Epithelial cell of prostate (primary cell): ENCODE measurements around the gene TCF4.

ENCODE experiments used
- DNase-seq: peaks from one replicate; pipeline ENCODE4 v3.0.0-alpha.2; 2011; ENCODE audit warnings: low read depth, low spot score
- H3K27ac ChIP-seq: fragments of 450-650 bp; 2 replicates; pipeline ENCODE4 v1.5.1; 2017; ENCODE audit warnings: mild to moderate bottlenecking

The TCF4 gene

GRCh38 chr18:55587418-55588110, 428 bp downstream of the TCF4 start:
- DNase-seq: no peak
- H3K27ac ChIP-seq: peak overlapping the region; percentile 69

DNA sequence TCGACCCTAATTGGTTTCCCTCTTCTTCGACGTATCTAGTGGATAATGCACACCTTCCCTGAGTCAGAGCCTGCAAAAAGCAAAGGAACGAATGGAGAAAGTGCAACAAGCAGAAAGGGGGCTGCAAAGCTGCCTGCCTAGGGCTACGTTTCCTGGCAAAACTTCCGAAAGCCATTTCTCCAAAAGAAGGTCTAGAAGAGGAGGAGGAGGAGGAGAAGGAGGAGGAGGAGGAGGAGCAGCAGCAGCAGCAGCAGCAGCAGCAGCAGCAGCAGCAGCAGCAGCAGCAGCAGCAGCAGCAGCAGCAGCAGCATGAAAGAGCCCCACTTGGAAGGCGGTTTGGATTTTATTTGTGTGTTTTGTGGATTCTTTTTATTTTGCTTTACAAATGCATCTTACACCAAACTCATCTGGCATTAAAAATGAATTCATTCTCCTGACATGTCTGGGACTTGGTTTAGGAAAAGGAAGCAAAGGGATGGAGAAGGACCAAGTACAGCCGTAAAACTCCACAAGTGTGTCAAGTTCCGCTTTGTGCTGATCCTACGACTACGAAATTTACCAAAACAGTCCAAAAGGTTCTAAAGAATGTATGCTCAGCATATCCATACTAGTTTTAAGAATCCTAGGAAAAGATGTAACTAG, 2.0 kb downstream of the TCF4 start:
- H3K27ac ChIP-seq: peak overlapping the region; percentile 69
- DNase-seq: no peak

DNA sequence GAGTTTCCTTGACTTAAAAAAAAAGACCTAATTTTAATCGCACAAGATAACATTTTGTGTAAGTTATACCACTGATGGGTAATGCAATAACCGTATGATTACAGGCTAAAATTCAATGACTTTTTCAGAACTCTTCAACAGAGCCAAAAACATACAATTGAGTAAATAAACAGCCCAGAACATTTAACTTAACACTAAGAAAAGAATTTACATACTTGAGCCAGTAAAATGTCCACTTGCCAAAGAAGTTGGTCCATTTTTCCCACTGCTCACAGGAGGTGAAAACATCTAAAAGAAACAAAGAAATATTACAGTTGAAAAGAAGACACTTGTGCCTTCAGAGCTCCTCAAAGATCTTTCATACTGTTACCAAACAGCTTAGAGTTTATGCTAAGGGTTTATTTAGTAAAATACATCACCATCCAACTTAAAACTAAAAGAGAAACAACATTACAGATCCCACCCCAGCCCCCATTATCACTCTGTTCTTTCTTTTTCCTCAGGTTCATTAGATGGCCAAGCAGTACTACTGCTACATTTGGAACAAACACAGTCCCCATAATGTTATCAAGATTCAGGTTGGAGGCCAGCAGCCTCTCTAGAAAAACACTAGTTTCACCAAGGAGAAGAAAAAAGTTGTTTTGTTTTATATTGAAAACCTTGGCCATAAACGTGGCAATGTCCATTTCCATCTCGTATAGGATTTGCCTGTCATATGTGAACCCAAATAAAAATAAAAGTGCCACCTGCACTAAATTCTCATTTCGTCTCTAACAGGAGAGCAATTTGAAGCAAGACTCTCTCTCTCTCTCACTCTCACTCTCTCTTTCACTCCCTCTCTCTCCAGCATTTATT, 2.7 kb downstream of the TCF4 start:
- H3K27ac ChIP-seq: no peak overlapping the region
- DNase-seq: no peak

GRCh38 chr18:55584201-55584600, 3.8 kb downstream of the TCF4 start:
- no peak for DNase-seq
- H3K27ac ChIP-seq: no peak overlapping the region

GRCh38 chr18:55582325-55582724, 5.7 kb downstream of the TCF4 start:
- DNase-seq: no peak
- H3K27ac ChIP-seq: no peak overlapping the region

GRCh38 chr18:55579501-55580270, 8.3 kb downstream of the TCF4 start:
- no peak overlapping the region for H3K27ac ChIP-seq
- DNase-seq: no peak

DNA sequence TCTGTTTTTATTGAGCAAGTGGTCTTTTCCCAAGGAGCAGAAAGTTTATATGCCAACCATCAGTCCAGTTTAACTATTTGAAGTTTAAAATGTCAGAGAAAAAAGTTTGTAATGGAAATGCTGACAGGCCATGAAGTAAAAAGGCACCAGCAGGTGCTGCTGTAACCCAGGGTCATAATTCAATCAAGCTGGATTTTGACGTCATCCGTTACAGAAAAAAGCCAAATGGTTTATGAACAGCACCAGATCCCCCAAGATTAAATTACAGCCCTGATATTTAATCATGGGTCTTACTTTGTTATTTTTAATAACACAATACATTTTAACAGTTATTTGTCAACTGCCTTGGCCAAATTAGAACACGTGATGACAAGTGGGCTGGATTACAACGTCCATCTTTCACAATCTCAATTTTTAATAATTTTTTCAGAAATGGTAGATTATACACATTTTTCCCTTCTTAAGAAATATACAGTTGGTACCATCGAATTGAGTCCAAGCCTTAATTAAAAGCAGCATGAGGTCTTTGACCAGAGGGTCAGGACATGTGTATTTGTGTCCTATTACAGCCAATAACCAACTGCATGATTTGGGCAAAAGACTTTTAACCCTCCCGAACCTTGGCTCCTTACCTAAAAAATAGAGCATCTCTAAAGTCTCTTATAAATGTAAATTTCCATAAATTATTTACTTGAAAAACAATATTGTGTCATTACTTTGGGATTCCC, 10.0 kb downstream of the TCF4 start:
- no peak for DNase-seq
- no peak overlapping the region for H3K27ac ChIP-seq

GRCh38 chr18:55576001-55576400, 12.0 kb downstream of the TCF4 start:
- H3K27ac ChIP-seq: no peak overlapping the region
- DNase-seq: no peak

- no peak for DNase-seq
- H3K27ac ChIP-seq: no peak overlapping the region
Observed at GRCh38 chr18:55575066-55575465, 12.9 kb downstream of the TCF4 start.

DNA sequence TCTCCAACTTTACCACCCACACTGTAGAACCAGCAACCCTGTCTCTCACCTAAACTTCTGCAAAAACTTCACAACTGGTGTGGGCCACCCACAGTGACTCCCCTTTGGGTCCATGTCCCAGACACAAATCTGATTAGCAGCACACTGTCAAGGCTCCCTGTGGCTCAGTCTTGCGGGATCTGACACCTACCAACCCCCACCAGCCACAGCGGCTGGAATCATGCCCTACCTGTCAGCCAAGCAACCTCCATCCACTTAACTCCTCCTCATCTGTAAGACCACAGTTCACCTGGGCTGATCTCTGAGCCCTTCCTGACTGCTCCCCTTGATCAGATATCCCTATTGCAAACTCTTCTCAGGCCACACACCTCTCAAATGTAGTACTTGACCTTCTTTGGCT, 14.6 kb downstream of the TCF4 start:
- DNase-seq: no peak
- no peak overlapping the region for H3K27ac ChIP-seq

- no peak for DNase-seq
- no peak overlapping the region for H3K27ac ChIP-seq
Observed at GRCh38 chr18:55570966-55571365, 17.0 kb downstream of the TCF4 start.

GRCh38 chr18:55566456-55566935, 21.5 kb downstream of the TCF4 start:
- no peak overlapping the region for H3K27ac ChIP-seq
- DNase-seq: no peak

GRCh38 chr18:55559739-55560138, 28.3 kb downstream of the TCF4 start:
- no peak for DNase-seq
- no peak overlapping the region for H3K27ac ChIP-seq

GRCh38 chr18:55557211-55557610, 30.8 kb downstream of the TCF4 start:
- DNase-seq: no peak
- H3K27ac ChIP-seq: no peak overlapping the region

GRCh38 chr18:55555395-55556027, 32.5 kb downstream of the TCF4 start:
- no peak overlapping the region for H3K27ac ChIP-seq
- DNase-seq: no peak

GRCh38 chr18:55552526-55553189, 35.3 kb downstream of the TCF4 start:
- H3K27ac ChIP-seq: no peak overlapping the region
- no peak for DNase-seq

DNA sequence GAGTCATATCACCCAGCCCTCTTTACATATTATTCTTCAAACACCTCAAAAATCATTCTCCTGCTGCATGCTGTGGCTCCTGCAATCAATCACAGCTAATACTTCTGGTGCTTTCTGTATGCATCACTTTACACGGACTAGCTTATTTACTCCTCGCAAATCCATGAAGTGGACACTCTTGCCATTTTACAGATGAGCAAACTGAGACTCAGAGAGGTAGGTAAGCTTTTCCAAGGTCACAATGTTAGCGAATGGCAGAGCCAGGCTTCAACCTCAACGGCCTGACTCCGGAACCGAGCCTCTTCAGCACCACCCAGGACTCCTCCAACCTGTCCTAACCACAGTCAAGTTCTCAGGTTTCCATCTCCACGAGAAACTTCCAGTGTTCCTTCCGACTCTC, 36.8 kb downstream of the TCF4 start:
- DNase-seq: no peak
- H3K27ac ChIP-seq: no peak overlapping the region

- no peak for DNase-seq
- no peak overlapping the region for H3K27ac ChIP-seq
Observed at GRCh38 chr18:55550471-55550870, 37.5 kb downstream of the TCF4 start.
